Measurements from ENCODE around the gene PDZK1IP1. TPM values are rescaled to one million over a fixed set of nuclear protein-coding genes. Genes with fewer than 3 reads are reported as not detected.
A peak's percentile ranks its signal among the peaks of the same experiment; 100 is the strongest.

Gene PDZK1IP1
- total and polyA plus RNA-seq, 2 of the 4 experiments (the other 2 are of a cell fraction), result not detected

- DNase-seq, result peak; percentile 53
- Histone ChIP-seq H2AK9ac (replicated peaks; ENCODE audit: low read depth, low read length, poor library complexity) (peak overlapping the region; percentile 87), H3K36me3 (ENCODE audit: control insufficient read depth, insufficient read depth, low read length) (no peaks in the 10 kb centered on the region), H4K20me1 (ENCODE audit: insufficient read depth, low read length) (no peaks in the 10 kb centered on the region; the same call in 1 of the 2 replicates), H3K14ac (replicated peaks; ENCODE audit: low read depth, low read length) (no peak overlapping the region), H3K9me3 (ENCODE audit: control insufficient read depth, insufficient read depth, low read length) (no peaks in the 10 kb centered on the region), H2BK5ac (ENCODE audit: low read depth, low read length, poor library complexity, severe bottlenecking) (no peak overlapping the region), H3K9ac (ENCODE audit: low read depth, low read length) (no peak overlapping the region), H3K4me1 (ENCODE audit: control insufficient read depth, insufficient read depth, low read length) (peaks cover 2% of the 10 kb centered on the region; the same call in 1 of the 2 replicates), H3K27me3 (ENCODE audit: control insufficient read depth, insufficient read depth, low read length) (peaks cover 6% of the 10 kb centered on the region), H4K5ac (ENCODE audit: low read depth, low read length) (no peak overlapping the region), H3K4ac (ENCODE audit: low read depth, low read length) (no peak overlapping the region), H3K56ac (ENCODE audit: extremely low read depth, insufficient read depth, low read length) (no peak overlapping the region), H2BK120ac (ENCODE audit: low read depth, low read length) (no peak overlapping the region), H3K9me1 (ENCODE audit: insufficient read depth, low read length) (no peaks in the 10 kb centered on the region), H3K23ac (ENCODE audit: low read depth, low read length) (no peak overlapping the region), H2BK20ac (ENCODE audit: low read depth, low read length) (no peak overlapping the region), H3K4me2 (ENCODE audit: low read depth, low read length) (no peak overlapping the region), H2BK15ac (ENCODE audit: low read depth, low read length) (no peak overlapping the region), H4K91ac (ENCODE audit: insufficient read depth, low read depth, low read length) (no peak overlapping the region), H3K79me1 (ENCODE audit: low read depth in 1 of 2, low read length in 2 of 2) (no peaks in the 10 kb centered on the region), H3K4me3 (ENCODE audit: insufficient read depth, low read depth, low read length) (no peak overlapping the region), H2AK5ac (ENCODE audit: low read depth, low read length) (no peak overlapping the region), H4K8ac (ENCODE audit: low read depth in 2 of 2, low read length in 2 of 2) (no peak overlapping the region), H2AFZ (replicated peaks; ENCODE audit: low read length, poor library complexity) (peak overlapping the region; percentile 47), H3K18ac (ENCODE audit: low read depth, low read length) (no peak overlapping the region), H3K27ac (ENCODE audit: insufficient read depth, low read length) (no peak overlapping the region)
- POLR2A ChIA-PET (ENCODE audit: unreplicated experiment), result no interaction called here
- in situ Hi-C loops (cut with MboI; ENCODE audit: low sequenced_read_pairs) (no loop called here), intact Hi-C loops (cut with micrococcal nuclease) (loop anchor here (1.0 to 5.0 kb wide), 7 partner anchors 71 to 535 kb away; partner anchors contain the start of genes CMPK1 and STIL), dilution Hi-C loops (cut with HindIII; ENCODE audit: low sequenced_read_pairs, unreplicated experiment) (no loop called here)
- TF ChIP-seq CTCF (conservative IDR thresholded peaks at IDR 0.05; ENCODE audit: low read depth, low read length) (peak; percentile 91), RAD21 (IDR thresholded peaks at IDR 0.05; ENCODE audit: low read length) (peak; percentile 78), MAFK (IDR thresholded peaks at IDR 0.05; ENCODE audit: low read depth, low read length) (no peak), SMC3 (IDR thresholded peaks at IDR 0.05; ENCODE audit: low read depth, low read length) (peak; percentile 71), MAZ (IDR thresholded peaks at IDR 0.05; ENCODE audit: borderline replicate concordance, low read depth, low read length) (peak; percentile 64; the same call in 1 of the 2 replicates), RFX5 (IDR thresholded peaks at IDR 0.05; ENCODE audit: low read depth, low read length) (no peak), FOS (IDR thresholded peaks at IDR 0.05; ENCODE audit: low read depth, low read length) (no peak)
- 19% methylated on average over 4 of the region's 10 CpGs; no CpG with 5 or more reads in 1 of the 2 experiments for WGBS, 2 experiments (ENCODE audit: extremely low coverage in 2 of 2, insufficient read length in 1 of 2)
- CTCF ChIA-PET, result interaction anchor here (0.6 to 4.3 kb wide), 13 partner anchors 10 to 534 kb away, joined by 3 to 23 read pairs (median 4); no protein-coding TSS in a partner anchor
- no TSS peak for BruUV-seq (replicated peaks)
- peak; percentile 79 for ATAC-seq (ENCODE audit: low read depth)
Measured at GRCh38 chr1:47192458-47193384, 2.9 kb upstream of the PDZK1IP1 start.
